Lung (tissue), 12 donors: Measurements from ENCODE around the gene GDF7. TPM values are rescaled to one million over a fixed set of nuclear protein-coding genes. Genes with fewer than 3 reads are reported as not detected.

Experiments used
- ATAC-seq: fragments of 200-7000 bp; cut with Tn5 transposase; one replicate; pipeline ENCODE4 v1.9.1; 2020; ENCODE audit warnings: moderate number of reproducible peaks; ENCODE audit not compliant: insufficient read depth, low FRiP score
- DNase-seq, 3 donors: peaks; one replicate each; pipeline ENCODE4 v3.0.0-alpha.2; 2013 to 2017
- H3K27ac ChIP-seq, 2 donors: one replicate each; pipeline ENCODE4 v1.5.1; 2013; ENCODE audit warnings: mild to moderate bottlenecking in 2 of 2, moderate library complexity in 2 of 2, control low read depth in 1 of 2, inconsistent platforms in 1 of 2, low read depth in 1 of 2, low read length in 1 of 2
- H3K27me3 ChIP-seq, 3 donors: one replicate each; pipeline ENCODE4 v1.5.1; 2013; ENCODE audit warnings: low read length in 2 of 3; ENCODE audit not compliant: control insufficient read depth in 3 of 3, insufficient read depth in 3 of 3
- H3K36me3 ChIP-seq, 4 donors: one replicate each; pipeline ENCODE4 v1.5.1; 2013; ENCODE audit warnings: low read length in 4 of 4, mild to moderate bottlenecking in 1 of 4, moderate library complexity in 1 of 4; ENCODE audit not compliant: control insufficient read depth in 4 of 4, insufficient read depth in 4 of 4
- H3K4me1 ChIP-seq, 5 donors: one replicate each; pipeline ENCODE4 v1.5.1; 2013; ENCODE audit warnings: low read length in 5 of 5, mild to moderate bottlenecking in 2 of 5, moderate library complexity in 1 of 5; ENCODE audit not compliant: control insufficient read depth in 5 of 5, insufficient read depth in 5 of 5
- H3K4me3 ChIP-seq: one replicate; pipeline ENCODE4 v1.5.1; 2013; ENCODE audit warnings: mild to moderate bottlenecking, control low read depth, moderate library complexity
- H3K9ac ChIP-seq, 2 donors: one replicate each; pipeline ENCODE4 v1.5.1; 2013; ENCODE audit warnings: low read length in 2 of 2, control low read depth in 1 of 2; ENCODE audit not compliant: insufficient read depth in 1 of 2
- H3K9me3 ChIP-seq, 4 donors: one replicate each; pipeline ENCODE4 v1.5.1; 2013; ENCODE audit warnings: low read length in 3 of 4, mild to moderate bottlenecking in 1 of 4, moderate library complexity in 1 of 4; ENCODE audit not compliant: control insufficient read depth in 4 of 4, insufficient read depth in 3 of 4
- CTCF ChIP-seq: IDR thresholded peaks from 2 replicates; pipeline ENCODE4 v1.5.1; 2012; ENCODE audit warnings: mild to moderate bottlenecking; ENCODE audit errors: control extremely low read depth, extremely low read depth
- WGBS, 2 donors: extraction: QIAGEN DNeasy Blood & Tissue Kit; methylation state at CpG; one replicate each; pipeline ENCODE4 v1.1.7; 2013; 5-methylcytosine and 5-hydroxymethylcytosine counted together
- polyA plus RNA-seq, 2 donors: library from polyadenylated mRNA; stranded (reverse); fragments of 200-250 nt; gene quantifications; one replicate each; pipeline ENCODE4 v1.2.1, GENCODE V29; 2013
- total RNA-seq, 2 donors: library from RNA; depleted of rRNA in 1 of 2; stranded (reverse); fragments of >200 nt in 1 of 2; gene quantifications; one replicate each; pipeline ENCODE4 v1.2.1, GENCODE V29; 2014 to 2021
- donor health status: control.
- donor health status: control.
- donor health status: Bipolar disorder and iron deficiency.
- donor health status: healthy.
- donor health status: DM: yes; HTN: yes; CAD: no.

Gene GDF7
- total and polyA plus RNA-seq, 4 donors: 0.10 to 0.54 (median 0.31) TPM

- peaks cover 4 to 84% (median 82%) of the 10 kb centered on the region in 3 donors for H3K27me3 ChIP-seq
- TF ChIP-seq CTCF: no peak
- H3K9me3 ChIP-seq: no peaks in the 10 kb centered on the region
- H3K4me3 ChIP-seq: no peak overlapping the region
- ATAC-seq (no peak), DNase-seq (no peak)
- peaks cover 0 to 16% (median 0%) of the 10 kb centered on the region in 5 donors for H3K4me1 ChIP-seq
- H3K9ac ChIP-seq: no peak overlapping the region
- no peak overlapping the region for H3K27ac ChIP-seq
- H3K36me3 ChIP-seq: no peaks in the 10 kb centered on the region
- WGBS, 2 donors: 68 to 73% methylated on average over 2 of the region's 2 CpGs
These were observed 2.9 kb upstream of the GDF7 start for GRCh38 chr2:20664071-20664390.

- Histone ChIP-seq H3K9ac (no peak overlapping the region), H3K9me3 (no peaks in the 10 kb centered on the region), H3K4me3 (no peak overlapping the region), H3K27ac (no peak overlapping the region), H3K4me1 (peaks cover 0 to 16% (median 0%) of the 10 kb centered on the region in 5 donors), H3K27me3 (peaks cover 4 to 85% (median 85%) of the 10 kb centered on the region in 3 donors), H3K36me3 (no peaks in the 10 kb centered on the region)
- DNase-seq (no peak), ATAC-seq (no peak)
- no peak for TF ChIP-seq CTCF
- 33 to 36% methylated on average over 17 of the region's 17 CpGs for WGBS, 2 donors
These were observed 2.3 kb upstream of the GDF7 start for GRCh38 chr2:20664431-20665242.

- Histone ChIP-seq H3K4me3 (no peak overlapping the region), H3K9me3 (no peaks in the 10 kb centered on the region), H3K27me3 (peaks cover 4 to 87% (median 85%) of the 10 kb centered on the region in 3 donors), H3K27ac (no peak overlapping the region), H3K9ac (no peak overlapping the region), H3K36me3 (no peaks in the 10 kb centered on the region), H3K4me1 (peaks cover 0 to 16% (median 4%) of the 10 kb centered on the region in 5 donors)
- no peak for TF ChIP-seq CTCF
- DNase-seq: no peak
- no peak for ATAC-seq
- 4 to 7% methylated on average over 48 to 49 of the region's 49 CpGs for WGBS, 2 donors
These were observed 1.5 kb upstream of the GDF7 start for GRCh38 chr2:20665243-20666004.
